ENCODE data around the gene GALNT5.
"Not testable (repeated sequence)": the region's sequence is repeated elsewhere in the genome, so short reads cannot be mapped to it uniquely, and the experiment has no call there.

Gene GALNT5

GRCh38 chr2:157250836-157251235, 6.7 kb upstream of the GALNT5 start:
- no peak for DNase-seq (ENCODE audit: low read depth in 2 of 2, low spot score in 1 of 2)

GRCh38 chr2:157251932-157252331, 5.6 kb upstream of the GALNT5 start:
- no peak for DNase-seq (ENCODE audit: low read depth in 2 of 2, low spot score in 1 of 2)

GRCh38 chr2:157252529-157252928, 5.0 kb upstream of the GALNT5 start:
- no peak for DNase-seq (ENCODE audit: low read depth in 2 of 2, low spot score in 1 of 2)

- no peak for DNase-seq (ENCODE audit: low read depth in 2 of 2, low spot score in 1 of 2)
These were observed 3.5 kb upstream of the GALNT5 start for GRCh38 chr2:157254041-157254440.

GRCh38 chr2:157255746-157256145, 1.8 kb upstream of the GALNT5 start:
- DNase-seq (ENCODE audit: low read depth in 2 of 2, low spot score in 1 of 2): no peak

- DNase-seq (ENCODE audit: low read depth in 2 of 2, low spot score in 1 of 2): no peak
These were observed 879 bp upstream of the GALNT5 start for GRCh38 chr2:157256626-157257025.

- no peak for DNase-seq (ENCODE audit: low read depth in 2 of 2, low spot score in 1 of 2)
These were observed 1.2 kb downstream of the GALNT5 start for GRCh38 chr2:157258520-157259326.

GRCh38 chr2:157259386-157259785, 1.9 kb downstream of the GALNT5 start:
- DNase-seq (ENCODE audit: low read depth in 2 of 2, low spot score in 1 of 2): no peak

GRCh38 chr2:157259960-157260359, 2.5 kb downstream of the GALNT5 start:
- no peak for DNase-seq (ENCODE audit: low read depth in 2 of 2, low spot score in 1 of 2)

- no peak for DNase-seq (ENCODE audit: low read depth in 2 of 2, low spot score in 1 of 2)
These were observed 3.2 kb downstream of the GALNT5 start for GRCh38 chr2:157260533-157261198.

- DNase-seq (ENCODE audit: low read depth in 2 of 2, low spot score in 1 of 2): no peak
These were observed 3.8 kb downstream of the GALNT5 start for GRCh38 chr2:157261199-157261782.

- no peak for DNase-seq (ENCODE audit: low read depth in 2 of 2, low spot score in 1 of 2)
These were observed 4.7 kb downstream of the GALNT5 start for GRCh38 chr2:157262248-157262647.

- no peak for DNase-seq (ENCODE audit: low read depth in 2 of 2, low spot score in 1 of 2)
These were observed 6.6 kb downstream of the GALNT5 start for GRCh38 chr2:157264099-157264498.

- no peak for DNase-seq (ENCODE audit: low read depth in 2 of 2, low spot score in 1 of 2)
These were observed 8.3 kb downstream of the GALNT5 start for GRCh38 chr2:157265825-157266224.

- no peak for DNase-seq (ENCODE audit: low read depth in 2 of 2, low spot score in 1 of 2)
These were observed 10.0 kb downstream of the GALNT5 start for GRCh38 chr2:157267476-157267875.

- DNase-seq (ENCODE audit: low read depth in 2 of 2, low spot score in 1 of 2): no peak
These were observed 11.6 kb downstream of the GALNT5 start for GRCh38 chr2:157269060-157269459.

- no peak for DNase-seq (ENCODE audit: low read depth in 2 of 2, low spot score in 1 of 2)
These were observed 12.4 kb downstream of the GALNT5 start for GRCh38 chr2:157269922-157270321.

GRCh38 chr2:157271590-157272203, 14.2 kb downstream of the GALNT5 start:
- no peak for DNase-seq (ENCODE audit: low read depth in 2 of 2, low spot score in 1 of 2)

- not testable (repeated sequence) for DNase-seq (ENCODE audit: low read depth in 2 of 2, low spot score in 1 of 2)
These were observed 21.8 kb downstream of the GALNT5 start for GRCh38 chr2:157279311-157279710.

GRCh38 chr2:157281316-157281715, 23.8 kb downstream of the GALNT5 start:
- DNase-seq (ENCODE audit: low read depth in 2 of 2, low spot score in 1 of 2): no peak

GRCh38 chr2:157283468-157283867, 26.0 kb downstream of the GALNT5 start:
- DNase-seq (ENCODE audit: low read depth in 2 of 2, low spot score in 1 of 2): no peak

GRCh38 chr2:157287160-157287559, 29.7 kb downstream of the GALNT5 start:
- no peak for DNase-seq (ENCODE audit: low read depth in 2 of 2, low spot score in 1 of 2)

All from stimulated activated CD8-positive, alpha-beta memory T cell treated with anti-CD3 and anti-CD28 coated beads, Interleukin-4, amount 100 ng/mL, for 1 hour (primary cell).